Measurements from ENCODE around the gene SUSD6. TPM values are rescaled to one million over a fixed set of nuclear protein-coding genes. Genes with fewer than 3 reads are reported as not detected.

The SUSD6 gene
- total RNA-seq, 4 donors from 2014 or later, result 11.9 to 26.3 (median 16.2) TPM

DNA sequence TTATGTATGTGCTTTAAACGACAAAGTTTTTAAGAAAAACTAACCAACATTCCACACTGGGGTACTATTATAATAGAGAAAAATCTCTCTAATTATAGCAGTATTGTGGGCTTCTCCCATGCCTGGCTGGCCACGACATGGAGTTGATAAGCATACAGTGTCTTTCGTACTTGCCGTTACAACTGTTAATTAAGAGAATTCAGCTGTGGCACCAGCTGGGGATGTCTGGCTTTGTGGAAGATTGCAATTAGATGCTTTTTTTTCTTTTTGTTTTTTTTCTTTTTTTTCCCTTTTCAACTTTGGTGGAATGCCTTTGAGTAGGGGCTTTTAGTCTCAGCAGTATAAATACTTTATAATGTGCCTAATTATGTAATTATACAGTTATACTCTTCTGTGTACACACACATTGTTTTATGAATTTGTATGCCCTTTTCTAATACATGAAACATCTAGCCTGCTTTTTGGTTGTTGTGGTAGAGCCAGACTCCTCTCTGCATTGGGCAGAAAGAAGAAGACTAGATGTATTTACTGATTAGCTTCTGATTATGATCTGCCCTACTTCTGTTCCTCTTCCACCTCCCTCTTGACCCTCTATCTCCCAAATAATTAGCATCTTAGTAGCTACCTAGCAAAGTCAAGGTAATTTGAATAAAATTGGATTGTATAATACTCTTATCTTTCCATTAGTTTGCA lies 76.4 kb downstream of the SUSD6 start:
- DNase-seq, result no peak
- ATAC-seq, result no peak
- in situ Hi-C loops (cut with MboI; ENCODE audit: low sequenced_read_pairs in 4 of 4) (no loop called here), intact Hi-C loops (cut with DNase I; ENCODE audit: low total_unique reads) (no loop called here)
- H3K4me3 ChIP-seq, result no peak overlapping the region
- no peak overlapping the region for H3K27ac ChIP-seq
- H3K9me3 ChIP-seq, result no peaks in the 10 kb centered on the region
- H3K27me3 ChIP-seq, result no peaks in the 10 kb centered on the region
- peaks cover 54 to 60% of the 10 kb centered on the region in 2 donors for H3K4me1 ChIP-seq
- H3K36me3 ChIP-seq, result no peaks in the 10 kb centered on the region
- TF ChIP-seq, protein P1, sequence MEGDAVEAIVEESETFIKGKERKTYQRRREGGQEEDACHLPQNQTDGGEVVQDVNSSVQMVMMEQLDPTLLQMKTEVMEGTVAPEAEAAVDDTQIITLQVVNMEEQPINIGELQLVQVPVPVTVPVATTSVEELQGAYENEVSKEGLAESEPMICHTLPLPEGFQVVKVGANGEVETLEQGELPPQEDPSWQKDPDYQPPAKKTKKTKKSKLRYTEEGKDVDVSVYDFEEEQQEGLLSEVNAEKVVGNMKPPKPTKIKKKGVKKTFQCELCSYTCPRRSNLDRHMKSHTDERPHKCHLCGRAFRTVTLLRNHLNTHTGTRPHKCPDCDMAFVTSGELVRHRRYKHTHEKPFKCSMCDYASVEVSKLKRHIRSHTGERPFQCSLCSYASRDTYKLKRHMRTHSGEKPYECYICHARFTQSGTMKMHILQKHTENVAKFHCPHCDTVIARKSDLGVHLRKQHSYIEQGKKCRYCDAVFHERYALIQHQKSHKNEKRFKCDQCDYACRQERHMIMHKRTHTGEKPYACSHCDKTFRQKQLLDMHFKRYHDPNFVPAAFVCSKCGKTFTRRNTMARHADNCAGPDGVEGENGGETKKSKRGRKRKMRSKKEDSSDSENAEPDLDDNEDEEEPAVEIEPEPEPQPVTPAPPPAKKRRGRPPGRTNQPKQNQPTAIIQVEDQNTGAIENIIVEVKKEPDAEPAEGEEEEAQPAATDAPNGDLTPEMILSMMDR (IDR thresholded peaks at IDR 0.05 in 4 of 5, conservative IDR thresholded peaks at IDR 0.05 in 1 of 5), result no peak
- TF ChIP-seq POLR2A (IDR thresholded peaks at IDR 0.05), result no peak

DNA sequence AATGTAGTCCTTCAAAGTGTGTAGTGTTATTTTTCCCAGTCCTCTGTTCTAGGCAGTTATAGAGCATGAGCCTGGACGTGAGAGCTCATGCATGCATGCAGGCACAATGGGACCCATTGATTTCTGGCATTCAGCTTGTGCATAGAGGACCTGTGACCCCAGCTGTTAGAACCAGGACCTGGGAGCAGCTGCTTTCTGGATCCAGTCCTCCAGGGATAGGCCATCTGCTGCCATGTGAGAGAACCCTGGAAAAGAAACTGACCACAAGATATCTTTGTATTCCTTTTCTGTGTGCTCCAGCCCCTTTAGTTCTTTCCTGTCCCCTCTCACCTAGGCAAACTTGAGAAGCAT lies 76.9 kb downstream of the SUSD6 start:
- H3K27ac ChIP-seq, result no peak overlapping the region
- ATAC-seq, result no peak

DNA sequence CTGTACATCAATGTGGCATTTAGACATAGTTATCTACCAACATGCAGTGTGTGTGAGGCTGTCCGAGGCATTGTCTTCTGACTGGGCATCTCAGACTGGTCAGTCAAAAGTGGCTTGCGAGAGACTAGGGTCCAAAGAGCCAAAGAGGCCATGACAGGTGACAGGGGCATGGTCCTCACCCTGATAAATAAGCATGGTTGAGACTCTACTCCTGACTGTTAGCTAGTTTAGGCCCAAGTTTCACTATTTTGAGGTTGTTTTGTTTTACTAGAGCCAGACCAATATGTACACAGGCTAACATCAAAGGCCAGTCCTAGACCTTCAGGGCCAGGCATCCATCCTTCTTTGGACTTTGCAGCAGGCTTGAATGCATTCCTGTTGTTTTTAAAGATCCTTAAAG lies 78.6 kb downstream of the SUSD6 start:
- H3K4me3 ChIP-seq, result no peak overlapping the region
- TF ChIP-seq, protein P1 (IDR thresholded peaks at IDR 0.05 in 4 of 5, conservative IDR thresholded peaks at IDR 0.05 in 1 of 5), result no peak
- no peak for TF ChIP-seq POLR2A (IDR thresholded peaks at IDR 0.05)
- ATAC-seq (no peak), DNase-seq (no peak)
- in situ Hi-C loops (cut with MboI; ENCODE audit: low sequenced_read_pairs in 4 of 4), result no loop called here
- intact Hi-C loops (cut with DNase I; ENCODE audit: low total_unique reads), result no loop called here
- no peak overlapping the region for H3K27ac ChIP-seq
- no peaks in the 10 kb centered on the region for H3K9me3 ChIP-seq
- H3K27me3 ChIP-seq, result no peaks in the 10 kb centered on the region
- peaks cover 53 to 60% of the 10 kb centered on the region in 2 donors for H3K4me1 ChIP-seq
- H3K36me3 ChIP-seq, result no peaks in the 10 kb centered on the region

More for the DNA sequence above, 76.9 kb downstream of the SUSD6 start:
- H3K4me3 ChIP-seq, result no peak overlapping the region
- H3K9me3 ChIP-seq, result no peaks in the 10 kb centered on the region
- H3K4me1 ChIP-seq, result peaks cover 54 to 60% of the 10 kb centered on the region in 2 donors
- no peak for DNase-seq
- intact Hi-C loops (cut with DNase I; ENCODE audit: low total_unique reads) (no loop called here), in situ Hi-C loops (cut with MboI; ENCODE audit: low sequenced_read_pairs in 4 of 4) (no loop called here)
- no peaks in the 10 kb centered on the region for H3K36me3 ChIP-seq
- no peaks in the 10 kb centered on the region for H3K27me3 ChIP-seq
- TF ChIP-seq POLR2A (IDR thresholded peaks at IDR 0.05), result no peak
- TF ChIP-seq, protein P1 (IDR thresholded peaks at IDR 0.05 in 4 of 5, conservative IDR thresholded peaks at IDR 0.05 in 1 of 5), result no peak

DNA sequence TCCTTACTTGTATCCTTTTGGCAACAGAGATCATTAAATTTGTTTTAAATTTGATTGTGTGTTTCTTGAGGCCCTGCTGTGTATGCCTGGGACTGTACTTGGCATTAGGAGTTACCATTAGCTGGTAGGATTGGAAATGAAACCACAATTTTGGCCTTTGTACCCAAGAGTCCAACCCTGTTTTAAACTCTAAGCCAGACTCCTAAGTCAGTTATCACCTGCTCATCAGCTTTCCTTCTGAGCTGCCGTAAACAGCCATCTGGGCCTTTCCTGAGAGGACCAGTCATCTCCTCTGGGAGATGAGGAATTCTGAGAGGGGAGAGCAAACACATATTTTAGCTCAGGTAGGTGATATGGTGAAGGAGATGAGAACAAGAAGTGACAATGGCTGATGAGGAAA lies 81.2 kb downstream of the SUSD6 start:
- Histone ChIP-seq H3K36me3 (no peaks in the 10 kb centered on the region), H3K27ac (peak overlapping the region; percentile 43 to 71 (median 56)), H3K4me3 (no peak overlapping the region), H3K9me3 (no peaks in the 10 kb centered on the region), H3K4me1 (peaks cover 62 to 68% of the 10 kb centered on the region in 2 donors), H3K27me3 (no peaks in the 10 kb centered on the region)
- no peak for DNase-seq
- intact Hi-C loops (cut with DNase I; ENCODE audit: low total_unique reads), result no loop called here
- TF ChIP-seq, protein P1 (IDR thresholded peaks at IDR 0.05 in 4 of 5, conservative IDR thresholded peaks at IDR 0.05 in 1 of 5), result no peak
- no peak for TF ChIP-seq POLR2A (IDR thresholded peaks at IDR 0.05)
- in situ Hi-C loops (cut with MboI; ENCODE audit: low sequenced_read_pairs in 4 of 4), result no loop called here
- no peak for ATAC-seq

DNA sequence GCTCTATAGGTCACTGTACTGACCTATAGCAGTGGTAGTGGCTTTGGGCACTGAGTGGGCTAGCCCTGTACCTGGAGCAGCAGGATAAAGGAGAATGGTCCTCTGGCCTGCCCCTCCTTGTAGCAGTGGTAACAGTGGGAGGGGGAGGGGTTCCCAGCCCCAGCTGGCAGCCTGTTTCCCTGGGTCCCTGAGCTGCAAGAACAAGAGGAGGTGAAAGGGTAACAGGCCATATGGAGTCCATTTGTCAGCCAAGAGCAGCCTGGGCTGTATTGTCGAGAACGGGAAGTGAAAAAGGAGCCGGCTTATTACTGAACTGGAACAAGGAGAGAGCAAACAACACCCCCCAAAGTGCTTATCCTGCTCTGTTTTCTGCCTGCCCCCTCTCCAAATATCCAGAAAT lies 81.7 kb downstream of the SUSD6 start:
- Histone ChIP-seq H3K4me3 (no peak overlapping the region), H3K4me1 (peaks cover 60 to 67% of the 10 kb centered on the region in 2 donors), H3K27ac (peak overlapping the region; percentile 43 to 71 (median 56)), H3K27me3 (no peaks in the 10 kb centered on the region), H3K9me3 (no peaks in the 10 kb centered on the region), H3K36me3 (no peaks in the 10 kb centered on the region)
- intact Hi-C loops (cut with DNase I; ENCODE audit: low total_unique reads), result no loop called here
- DNase-seq (no peak), ATAC-seq (peak in 1 of 2 donors; percentile 35)
- no peak for TF ChIP-seq POLR2A (IDR thresholded peaks at IDR 0.05)
- TF ChIP-seq, protein P1 (IDR thresholded peaks at IDR 0.05 in 4 of 5, conservative IDR thresholded peaks at IDR 0.05 in 1 of 5), result no peak
- in situ Hi-C loops (cut with MboI; ENCODE audit: low sequenced_read_pairs in 4 of 4), result no loop called here
